Liver (tissue), 9 donors: ENCODE results near the gene TMEM26. TPM values are rescaled to one million over a fixed set of nuclear protein-coding genes. Genes with fewer than 3 reads are reported as not detected.

Experiments used
- DNase-seq: peaks from one replicate; pipeline ENCODE4 v3.0.0-alpha.2; 2017; ENCODE audit warnings: low spot score
- H3K27ac ChIP-seq, 2 donors: one replicate each; pipeline ENCODE4 v1.7.0; 2013; ENCODE audit warnings: inconsistent platforms in 2 of 2, low read length in 2 of 2, control low read depth in 1 of 2, low read depth in 1 of 2, mild to moderate bottlenecking in 1 of 2
- H3K27me3 ChIP-seq, 4 donors: one replicate each; pipeline versions ENCODE4 v1.6.1 to v1.7.0; 2013; ENCODE audit warnings: low read length in 3 of 4, inconsistent platforms in 1 of 4, mild to moderate bottlenecking in 1 of 4, moderate library complexity in 1 of 4; ENCODE audit not compliant: control insufficient read depth in 4 of 4, insufficient read depth in 4 of 4
- H3K36me3 ChIP-seq, 4 donors: one replicate each; pipeline versions ENCODE4 v1.6.1 to v1.7.0; 2013; ENCODE audit warnings: low read length in 3 of 4, mild to moderate bottlenecking in 3 of 4, low read depth in 1 of 4, moderate library complexity in 1 of 4; ENCODE audit not compliant: control insufficient read depth in 4 of 4, insufficient read depth in 3 of 4
- H3K4me1 ChIP-seq, 4 donors: one replicate each; pipeline versions ENCODE4 v1.6.1 to v1.7.0; 2013; ENCODE audit warnings: low read length in 3 of 4, mild to moderate bottlenecking in 3 of 4, moderate library complexity in 1 of 4; ENCODE audit not compliant: control insufficient read depth in 4 of 4, insufficient read depth in 4 of 4
- H3K4me3 ChIP-seq, 3 donors: one replicate each; pipeline versions ENCODE4 v1.6.1 to v1.7.0; 2013; ENCODE audit warnings: low read length in 3 of 3, control low read depth in 1 of 3, low read depth in 1 of 3, mild to moderate bottlenecking in 1 of 3
- H3K9ac ChIP-seq, 2 donors: one replicate each; pipeline ENCODE4 v1.7.0; 2013; ENCODE audit warnings: low read length in 2 of 2, mild to moderate bottlenecking in 2 of 2, moderate library complexity in 2 of 2, control low read depth in 1 of 2, low read depth in 1 of 2
- H3K9me3 ChIP-seq, 4 donors: one replicate each; pipeline versions ENCODE4 v1.6.1 to v1.7.0; 2013; ENCODE audit warnings: low read length in 3 of 4; ENCODE audit not compliant: control insufficient read depth in 4 of 4
- ATF3 ChIP-seq: IDR thresholded peaks from 2 replicates; pipeline ENCODE4 v1.6.1; 2016; ENCODE audit warnings: antibody characterized with exemption
- CTCF ChIP-seq: fragments of 150-350 bp; IDR thresholded peaks from 2 replicates; pipeline ENCODE4 v1.5.1; 2017; ENCODE audit warnings: improper control_type of control experiment, low read depth, low read length; ENCODE audit not compliant: missing input control
- EGR1 ChIP-seq, 2 donors: IDR thresholded peaks; 2 replicates each; pipeline ENCODE4 v1.6.1; 2016 to 2018; ENCODE audit warnings: antibody characterized with exemption in 2 of 2, low read depth in 2 of 2
- FOXA1 ChIP-seq: IDR thresholded peaks from 2 replicates; pipeline ENCODE4 v1.6.1; 2016; ENCODE audit warnings: antibody characterized with exemption
- FOXA2 ChIP-seq: IDR thresholded peaks from 2 replicates; pipeline ENCODE4 v1.6.1; 2016; ENCODE audit warnings: antibody characterized with exemption
- GABPA ChIP-seq, 2 donors: IDR thresholded peaks in 1 of 2; conservative IDR thresholded peaks in 1 of 2; 2 replicates each; pipeline ENCODE4 v1.6.1; 2016; ENCODE audit warnings: antibody characterized with exemption in 2 of 2, mild to moderate bottlenecking in 1 of 2, moderate library complexity in 1 of 2
- HNF4A ChIP-seq, 2 donors: conservative IDR thresholded peaks; 2 replicates each; pipeline ENCODE4 v1.6.1; 2016; ENCODE audit warnings: antibody characterized with exemption in 2 of 2, mild to moderate bottlenecking in 2 of 2
- HNF4G ChIP-seq: IDR thresholded peaks from 2 replicates; pipeline ENCODE4 v1.6.1; 2016; ENCODE audit warnings: antibody characterized with exemption
- JUND ChIP-seq, 2 donors: IDR thresholded peaks; 2 replicates each; pipeline ENCODE4 v1.6.1; 2016; ENCODE audit warnings: antibody characterized with exemption in 2 of 2
- NR2F2 ChIP-seq: IDR thresholded peaks from 2 replicates; pipeline ENCODE4 v1.6.1; 2016; ENCODE audit warnings: antibody characterized with exemption
- RAD21 ChIP-seq, 2 donors: IDR thresholded peaks; 2 replicates each; pipeline ENCODE4 v1.6.1; 2016; ENCODE audit warnings: antibody characterized with exemption in 2 of 2, mild to moderate bottlenecking in 2 of 2
- RXRA ChIP-seq, 2 donors: IDR thresholded peaks; 2 replicates each; pipeline ENCODE4 v1.6.1; 2017 to 2018; ENCODE audit warnings: antibody characterized with exemption in 2 of 2, mild to moderate bottlenecking in 1 of 2
- SP1 ChIP-seq: IDR thresholded peaks from 2 replicates; pipeline ENCODE4 v1.6.1; 2018; ENCODE audit warnings: antibody characterized with exemption, mild to moderate bottlenecking
- TAF1 ChIP-seq: conservative IDR thresholded peaks from 2 replicates; pipeline ENCODE4 v1.6.1; 2016; ENCODE audit warnings: antibody characterized with exemption, mild to moderate bottlenecking
- YY1 ChIP-seq: IDR thresholded peaks from 2 replicates; pipeline ENCODE4 v1.6.1; 2016; ENCODE audit warnings: antibody characterized with exemption, mild to moderate bottlenecking
- WGBS: extraction: QIAGEN DNeasy Blood & Tissue Kit; methylation state at CpG from one replicate; pipeline ENCODE4 v1.1.7; 2013; 5-methylcytosine and 5-hydroxymethylcytosine counted together
- polyA plus RNA-seq, 2 donors: library from polyadenylated mRNA; stranded (reverse) in 1 of 2; unstranded in 1 of 2; fragments of 200-250 nt in 1 of 2; fragments of >200 nt in 1 of 2; fragmentation: Nextera tagmentation in 1 of 2; extraction: Ambion mirVana in 1 of 2; gene quantifications; one replicate each; pipeline versions ENCODE4 v1.2.1 to v1.2.3, GENCODE V29; 2013 to 2015
- total RNA-seq, 2 donors: library from RNA; depleted of rRNA; stranded (reverse); fragments of >200 nt; gene quantifications; one replicate each; pipeline ENCODE4 v1.2.3, GENCODE V29; 2014
- TF ChIP-seq, protein P1 (sequence below): IDR thresholded peaks from 2 replicates; pipeline ENCODE4 v1.6.1; 2016; ENCODE audit warnings: antibody characterized with exemption
- TF ChIP-seq, protein P2 (sequence below): IDR thresholded peaks from 2 replicates; pipeline ENCODE4 v1.6.1; 2016; ENCODE audit warnings: antibody characterized with exemption
- TF ChIP-seq, protein P3 (sequence below): IDR thresholded peaks from 2 replicates; pipeline ENCODE4 v1.6.1; 2016; ENCODE audit warnings: antibody characterized with exemption, mild to moderate bottlenecking
- donor health status: healthy.
- donor health status: healthy.
- donor health status: healthy.
- donor health status: healthy.
- donor health status: healthy.

TMEM26 gene
- total and polyA plus RNA-seq, 4 donors = 0.31 to 5.5 (median 1.2) TPM

DNA sequence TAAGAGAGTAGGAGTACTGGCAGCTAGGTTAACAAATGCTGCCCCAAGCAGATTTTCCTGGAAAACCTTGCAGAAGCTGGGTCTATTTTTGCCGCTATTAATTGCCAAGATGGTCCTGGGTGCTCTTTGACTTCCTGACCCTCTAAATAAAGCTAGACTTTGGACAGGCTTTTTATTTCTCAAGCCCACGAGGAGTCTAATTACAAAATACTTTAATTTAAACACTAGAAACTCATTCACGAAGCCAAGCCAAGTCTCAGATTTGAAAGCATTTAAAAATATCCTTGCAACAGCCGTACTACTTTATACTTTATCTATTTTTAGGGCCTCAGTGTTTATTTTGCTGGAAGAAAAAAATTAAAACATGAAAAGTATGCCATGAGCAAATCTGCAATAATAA lies 45.1 kb downstream of the TMEM26 start:
- no peak overlapping the region for H3K4me3 ChIP-seq
- peaks cover 0 to 7% (median 3%) of the 10 kb centered on the region in 4 donors for H3K4me1 ChIP-seq
- WGBS = 26% methylated on average over 4 of the region's 4 CpGs

More for the DNA sequence above, 45.1 kb downstream of the TMEM26 start:
- Histone ChIP-seq H3K9me3 (no peaks in the 10 kb centered on the region), H3K27ac (peak overlapping the region in 1 of 2 donors; percentile 3), H3K36me3 (no peaks in the 10 kb centered on the region), H3K27me3 (no peaks in the 10 kb centered on the region), H3K9ac (no peak overlapping the region)
- no peak for DNase-seq
- TF ChIP-seq FOXA2 (no peak), ATF3 (no peak), NR2F2 (peak; percentile 95), RXRA (IDR thresholded peaks at IDR 0.05) (peak; percentile 71 to 74), EGR1 (IDR thresholded peaks at IDR 0.05; ENCODE audit: low read depth in 2 of 2) (no peak), RAD21 (IDR thresholded peaks at IDR 0.05) (peak; percentile 10 to 21), TAF1 (no peak), FOXA1 (no peak), JUND (IDR thresholded peaks at IDR 0.05) (no peak), GABPA (IDR thresholded peaks at IDR 0.05 in 1 of 2, conservative IDR thresholded peaks at IDR 0.05 in 1 of 2) (no peak), CTCF (no peak), YY1 (no peak), HNF4A (conservative IDR thresholded peaks at IDR 0.05) (peak in 1 of 2 donors; percentile 41), HNF4G (no peak), SP1 (peak; percentile 13)
- TF ChIP-seq, protein P1, sequence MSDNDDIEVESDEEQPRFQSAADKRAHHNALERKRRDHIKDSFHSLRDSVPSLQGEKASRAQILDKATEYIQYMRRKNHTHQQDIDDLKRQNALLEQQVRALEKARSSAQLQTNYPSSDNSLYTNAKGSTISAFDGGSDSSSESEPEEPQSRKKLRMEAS = no peak
- TF ChIP-seq, protein P2, sequence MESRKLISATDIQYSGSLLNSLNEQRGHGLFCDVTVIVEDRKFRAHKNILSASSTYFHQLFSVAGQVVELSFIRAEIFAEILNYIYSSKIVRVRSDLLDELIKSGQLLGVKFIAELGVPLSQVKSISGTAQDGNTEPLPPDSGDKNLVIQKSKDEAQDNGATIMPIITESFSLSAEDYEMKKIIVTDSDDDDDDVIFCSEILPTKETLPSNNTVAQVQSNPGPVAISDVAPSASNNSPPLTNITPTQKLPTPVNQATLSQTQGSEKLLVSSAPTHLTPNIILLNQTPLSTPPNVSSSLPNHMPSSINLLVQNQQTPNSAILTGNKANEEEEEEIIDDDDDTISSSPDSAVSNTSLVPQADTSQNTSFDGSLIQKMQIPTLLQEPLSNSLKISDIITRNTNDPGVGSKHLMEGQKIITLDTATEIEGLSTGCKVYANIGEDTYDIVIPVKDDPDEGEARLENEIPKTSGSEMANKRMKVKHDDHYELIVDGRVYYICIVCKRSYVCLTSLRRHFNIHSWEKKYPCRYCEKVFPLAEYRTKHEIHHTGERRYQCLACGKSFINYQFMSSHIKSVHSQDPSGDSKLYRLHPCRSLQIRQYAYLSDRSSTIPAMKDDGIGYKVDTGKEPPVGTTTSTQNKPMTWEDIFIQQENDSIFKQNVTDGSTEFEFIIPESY = no peak
- TF ChIP-seq, protein P3, sequence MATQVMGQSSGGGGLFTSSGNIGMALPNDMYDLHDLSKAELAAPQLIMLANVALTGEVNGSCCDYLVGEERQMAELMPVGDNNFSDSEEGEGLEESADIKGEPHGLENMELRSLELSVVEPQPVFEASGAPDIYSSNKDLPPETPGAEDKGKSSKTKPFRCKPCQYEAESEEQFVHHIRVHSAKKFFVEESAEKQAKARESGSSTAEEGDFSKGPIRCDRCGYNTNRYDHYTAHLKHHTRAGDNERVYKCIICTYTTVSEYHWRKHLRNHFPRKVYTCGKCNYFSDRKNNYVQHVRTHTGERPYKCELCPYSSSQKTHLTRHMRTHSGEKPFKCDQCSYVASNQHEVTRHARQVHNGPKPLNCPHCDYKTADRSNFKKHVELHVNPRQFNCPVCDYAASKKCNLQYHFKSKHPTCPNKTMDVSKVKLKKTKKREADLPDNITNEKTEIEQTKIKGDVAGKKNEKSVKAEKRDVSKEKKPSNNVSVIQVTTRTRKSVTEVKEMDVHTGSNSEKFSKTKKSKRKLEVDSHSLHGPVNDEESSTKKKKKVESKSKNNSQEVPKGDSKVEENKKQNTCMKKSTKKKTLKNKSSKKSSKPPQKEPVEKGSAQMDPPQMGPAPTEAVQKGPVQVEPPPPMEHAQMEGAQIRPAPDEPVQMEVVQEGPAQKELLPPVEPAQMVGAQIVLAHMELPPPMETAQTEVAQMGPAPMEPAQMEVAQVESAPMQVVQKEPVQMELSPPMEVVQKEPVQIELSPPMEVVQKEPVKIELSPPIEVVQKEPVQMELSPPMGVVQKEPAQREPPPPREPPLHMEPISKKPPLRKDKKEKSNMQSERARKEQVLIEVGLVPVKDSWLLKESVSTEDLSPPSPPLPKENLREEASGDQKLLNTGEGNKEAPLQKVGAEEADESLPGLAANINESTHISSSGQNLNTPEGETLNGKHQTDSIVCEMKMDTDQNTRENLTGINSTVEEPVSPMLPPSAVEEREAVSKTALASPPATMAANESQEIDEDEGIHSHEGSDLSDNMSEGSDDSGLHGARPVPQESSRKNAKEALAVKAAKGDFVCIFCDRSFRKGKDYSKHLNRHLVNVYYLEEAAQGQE = no peak
